Skeletal muscle satellite cell (primary cell): Measurements from ENCODE around the gene ZCCHC14.
"Not testable (repeated sequence)": the region's sequence is repeated elsewhere in the genome, so short reads cannot be mapped to it uniquely, and the experiment has no call there.

Experiments
- H3K27me3 ChIP-seq: 2 replicates; pipeline ENCODE4 v1.7.0; 2013; ENCODE audit warnings: low read length; ENCODE audit not compliant: control insufficient read depth, insufficient read depth
- H3K36me3 ChIP-seq: 2 replicates; pipeline ENCODE4 v1.7.0; 2013; ENCODE audit warnings: mild to moderate bottlenecking, control low read depth, low read length; ENCODE audit not compliant: insufficient read depth
- H3K4me1 ChIP-seq: 2 replicates; pipeline ENCODE4 v1.7.0; 2013; ENCODE audit warnings: low read length; ENCODE audit not compliant: control insufficient read depth, insufficient read depth
- H3K4me2 ChIP-seq: 2 replicates; pipeline ENCODE4 v1.7.0; 2013; ENCODE audit warnings: mild to moderate bottlenecking, low read length
- H3K4me3 ChIP-seq: 2 replicates; pipeline ENCODE4 v1.7.0; 2013; ENCODE audit warnings: low read length
- H3K9ac ChIP-seq: 2 replicates; pipeline ENCODE4 v1.7.0; 2013; ENCODE audit warnings: mild to moderate bottlenecking, low read depth, low read length, moderate library complexity
- H3K9me3 ChIP-seq: replicated peaks from 2 replicates; pipeline ENCODE4 v1.7.0; 2013; ENCODE audit warnings: mild to moderate bottlenecking, control low read depth, low read length

The ZCCHC14 gene

GRCh38 chr16:87535457-87535854, 42.6 kb upstream of the ZCCHC14 start:
- no peak overlapping the region for H3K9ac ChIP-seq
- H3K4me3 ChIP-seq, result no peak overlapping the region
- peaks cover 29% of the 10 kb centered on the region for H3K9me3 ChIP-seq
- H3K4me1 ChIP-seq, result no peaks in the 10 kb centered on the region
- peaks cover 51% of the 10 kb centered on the region for H3K27me3 ChIP-seq
- no peaks in the 10 kb centered on the region for H3K36me3 ChIP-seq
- H3K4me2 ChIP-seq, result no peak overlapping the region

DNA sequence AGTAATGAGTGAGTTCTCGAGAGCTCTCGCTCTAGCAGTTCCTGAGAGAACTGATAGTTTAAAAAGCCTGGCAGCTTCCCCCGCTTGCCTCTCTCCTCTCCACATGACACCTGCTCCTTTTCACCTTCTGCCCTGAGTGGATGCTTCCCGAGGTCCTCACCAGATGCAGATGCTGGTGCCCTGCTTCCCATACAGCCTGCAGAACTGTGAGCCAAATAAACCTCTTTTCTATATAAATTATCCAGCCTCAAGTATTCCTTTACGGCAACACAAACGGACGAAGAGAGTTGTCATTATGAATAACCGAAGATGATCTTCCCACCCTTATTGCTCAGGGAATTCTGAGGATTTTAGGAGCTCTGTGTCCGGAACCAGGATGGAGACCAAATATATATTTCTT, 41.9 kb upstream of the ZCCHC14 start:
- H3K4me2 ChIP-seq, result no peak overlapping the region
- H3K27me3 ChIP-seq, result peaks cover 46% of the 10 kb centered on the region
- no peaks in the 10 kb centered on the region for H3K36me3 ChIP-seq
- H3K4me3 ChIP-seq, result no peak overlapping the region
- H3K9ac ChIP-seq, result no peak overlapping the region
- H3K9me3 ChIP-seq, result peaks cover 34% of the 10 kb centered on the region
- no peaks in the 10 kb centered on the region for H3K4me1 ChIP-seq

GRCh38 chr16:87534030-87534653, 41.3 kb upstream of the ZCCHC14 start:
- Histone ChIP-seq H3K27me3 (peaks cover 41% of the 10 kb centered on the region), H3K36me3 (no peaks in the 10 kb centered on the region), H3K4me2 (no peak overlapping the region), H3K4me1 (no peaks in the 10 kb centered on the region), H3K9me3 (peaks cover 39% of the 10 kb centered on the region), H3K4me3 (no peak overlapping the region), H3K9ac (no peak overlapping the region)

- peaks cover 39% of the 10 kb centered on the region for H3K9me3 ChIP-seq
These were observed 40.2 kb upstream of the ZCCHC14 start for GRCh38 chr16:87533061-87533460.

DNA sequence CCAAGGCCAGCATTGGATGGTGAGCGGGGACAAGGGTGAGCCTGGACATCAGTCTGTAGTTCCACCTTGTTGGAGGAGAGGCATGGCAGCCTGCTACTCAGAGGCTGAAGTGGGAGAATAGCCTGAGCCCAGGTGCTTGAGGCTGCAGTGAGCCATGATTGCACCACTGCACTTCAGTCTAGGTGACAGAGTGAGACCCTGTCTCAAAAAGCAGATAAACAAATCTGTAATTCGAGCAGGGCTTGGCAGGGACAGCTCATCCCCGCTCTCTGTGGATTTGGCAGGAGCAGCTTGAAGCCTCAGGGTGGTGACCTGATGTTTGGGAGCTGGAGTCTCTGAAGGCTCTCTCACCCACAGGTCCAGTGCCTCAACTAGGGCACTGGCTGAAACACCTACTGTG, 38.6 kb upstream of the ZCCHC14 start:
- Histone ChIP-seq H3K4me2 (no peak overlapping the region), H3K9me3 (peaks cover 39% of the 10 kb centered on the region), H3K4me1 (no peaks in the 10 kb centered on the region), H3K4me3 (no peak overlapping the region), H3K27me3 (peaks cover 33% of the 10 kb centered on the region), H3K9ac (no peak overlapping the region), H3K36me3 (no peaks in the 10 kb centered on the region)

More at GRCh38 chr16:87533061-87533460, 40.2 kb upstream of the ZCCHC14 start:
- H3K36me3 ChIP-seq, result no peaks in the 10 kb centered on the region
- no peak overlapping the region for H3K4me3 ChIP-seq
- H3K4me2 ChIP-seq, result no peak overlapping the region
- H3K27me3 ChIP-seq, result peaks cover 32% of the 10 kb centered on the region
- no peak overlapping the region for H3K9ac ChIP-seq
- H3K4me1 ChIP-seq, result no peaks in the 10 kb centered on the region

GRCh38 chr16:87528690-87529579, 36.1 kb upstream of the ZCCHC14 start:
- Histone ChIP-seq H3K4me1 (no peaks in the 10 kb centered on the region), H3K4me3 (no peak overlapping the region), H3K9ac (no peak overlapping the region), H3K36me3 (no peaks in the 10 kb centered on the region), H3K27me3 (peaks cover 34% of the 10 kb centered on the region), H3K9me3 (peaks cover 21% of the 10 kb centered on the region), H3K4me2 (no peak overlapping the region)

DNA sequence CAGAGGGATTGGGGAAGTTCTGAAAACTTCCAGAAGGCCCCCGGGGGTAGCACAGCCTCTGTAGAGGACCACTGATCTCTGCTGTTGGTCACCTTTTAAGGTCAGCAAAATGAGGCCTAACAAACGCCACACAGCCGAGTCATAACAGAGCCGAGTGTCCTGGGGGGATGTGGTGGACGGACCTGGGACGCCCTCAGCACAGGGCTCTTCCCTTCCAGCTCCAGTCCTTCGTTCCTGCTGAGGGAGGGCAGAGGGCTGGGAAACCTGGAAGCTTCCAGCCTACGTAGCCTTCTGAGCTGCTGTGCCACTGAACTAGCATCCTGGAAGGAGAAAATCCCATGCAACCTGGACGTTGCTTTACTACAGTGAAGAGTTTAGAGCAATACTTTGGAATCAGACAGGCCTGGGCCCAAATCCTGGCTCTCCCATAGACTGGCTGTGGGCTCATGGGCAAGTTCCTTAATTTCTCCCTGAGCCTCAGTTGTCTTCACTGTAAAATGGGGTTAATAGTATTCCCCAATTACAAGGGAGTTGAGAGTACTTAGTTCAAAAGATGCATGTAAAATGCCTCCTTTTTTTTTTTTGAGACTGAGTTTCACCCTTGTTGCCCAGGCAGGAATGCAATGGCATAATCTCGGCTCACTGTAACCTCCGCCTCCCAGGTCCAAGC, 34.4 kb upstream of the ZCCHC14 start:
- H3K36me3 ChIP-seq, result no peaks in the 10 kb centered on the region
- peaks cover 12% of the 10 kb centered on the region for H3K9me3 ChIP-seq
- peaks cover 32% of the 10 kb centered on the region for H3K27me3 ChIP-seq
- no peaks in the 10 kb centered on the region for H3K4me1 ChIP-seq
- H3K4me2 ChIP-seq, result no peak overlapping the region
- no peak overlapping the region for H3K9ac ChIP-seq
- no peak overlapping the region for H3K4me3 ChIP-seq

DNA sequence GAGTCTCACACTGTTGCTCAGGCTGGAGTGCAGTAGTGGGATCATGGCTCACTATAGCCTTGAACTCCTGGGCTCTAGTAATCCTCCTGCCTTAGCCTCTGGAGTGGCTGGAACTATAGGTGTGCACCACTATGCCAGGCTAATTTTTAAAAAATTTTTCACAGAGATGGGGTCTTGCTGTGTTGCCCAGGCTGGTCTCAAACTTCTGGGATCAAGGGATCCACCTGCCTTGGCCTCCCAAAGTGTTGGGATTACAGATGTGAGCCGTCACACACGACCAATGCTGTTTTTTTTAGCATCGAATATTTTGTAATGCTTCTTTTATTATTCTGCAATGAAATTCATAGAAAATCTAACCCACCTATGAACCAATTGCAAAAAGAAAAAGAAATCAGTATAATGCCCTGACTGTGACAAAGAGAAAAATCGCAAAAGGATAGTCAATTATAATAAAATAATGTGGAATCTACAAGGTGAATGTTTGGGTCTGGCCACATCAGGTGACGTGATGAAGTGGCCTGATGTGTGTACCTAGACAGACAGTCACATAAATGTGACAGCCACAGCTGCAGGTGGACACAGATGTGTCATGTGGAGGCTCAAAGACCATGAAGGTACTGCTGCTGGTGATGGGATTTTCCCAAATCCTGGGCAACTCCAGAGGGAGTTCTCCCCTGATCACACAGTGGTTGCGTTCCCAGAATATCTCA, 33.6 kb upstream of the ZCCHC14 start:
- Histone ChIP-seq H3K36me3 (no peaks in the 10 kb centered on the region), H3K4me3 (no peak overlapping the region), H3K4me2 (no peak overlapping the region), H3K9me3 (peaks cover 12% of the 10 kb centered on the region), H3K27me3 (peaks cover 24% of the 10 kb centered on the region), H3K9ac (no peak overlapping the region), H3K4me1 (no peaks in the 10 kb centered on the region)

DNA sequence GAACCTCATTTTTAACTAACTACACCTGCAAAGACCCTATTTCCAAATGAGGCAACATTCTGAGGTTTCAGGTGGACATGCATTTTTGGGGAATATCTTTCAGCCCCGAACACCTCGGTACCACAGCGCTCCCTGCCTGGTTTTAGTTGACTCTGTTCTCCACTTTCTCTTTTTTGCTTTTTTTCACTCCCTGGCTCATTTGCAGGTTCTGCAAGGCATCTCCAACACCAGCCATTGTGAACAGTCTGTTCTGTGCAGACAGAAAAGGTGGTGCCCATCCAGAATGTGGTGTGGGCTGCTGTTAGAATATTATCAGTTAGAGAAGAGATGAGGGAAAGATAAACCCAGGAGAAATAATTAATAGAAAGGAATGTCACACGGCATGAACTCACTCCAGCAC, 32.5 kb upstream of the ZCCHC14 start:
- peaks cover 9% of the 10 kb centered on the region for H3K9me3 ChIP-seq
- H3K4me3 ChIP-seq, result no peak overlapping the region
- H3K4me2 ChIP-seq, result no peak overlapping the region
- no peaks in the 10 kb centered on the region for H3K36me3 ChIP-seq
- peaks cover 22% of the 10 kb centered on the region for H3K27me3 ChIP-seq
- H3K9ac ChIP-seq, result no peak overlapping the region
- no peaks in the 10 kb centered on the region for H3K4me1 ChIP-seq

- H3K36me3 ChIP-seq, result no peaks in the 10 kb centered on the region
- H3K4me2 ChIP-seq, result no peak overlapping the region
- H3K9ac ChIP-seq, result no peak overlapping the region
- peaks cover 1% of the 10 kb centered on the region for H3K4me1 ChIP-seq
- H3K9me3 ChIP-seq, result peaks cover 1% of the 10 kb centered on the region
- H3K4me3 ChIP-seq, result no peak overlapping the region
- peaks cover 22% of the 10 kb centered on the region for H3K27me3 ChIP-seq
These were observed 31.6 kb upstream of the ZCCHC14 start for GRCh38 chr16:87524407-87524806.

GRCh38 chr16:87523605-87524004, 30.8 kb upstream of the ZCCHC14 start:
- not testable (repeated sequence) for H3K4me3 ChIP-seq, H3K4me2 ChIP-seq, H3K9me3 ChIP-seq, H3K9ac ChIP-seq, H3K4me1 ChIP-seq, H3K36me3 ChIP-seq
- H3K27me3 ChIP-seq, result peaks cover 22% of the 10 kb centered on the region
